KOPT-K1 (cell line): ENCODE data around the gene SLAMF9.

ENCODE experiments used
- H3K27ac ChIP-seq: fragments of 200-600 bp; sonication (generic); 2 replicates; pipeline ENCODE4 v1.5.1; 2016; ENCODE audit warnings: antibody characterized with exemption, mild to moderate bottlenecking, low read depth, low read length; ENCODE audit not compliant: poor library complexity, severe bottlenecking
- H3K36me3 ChIP-seq: fragments of 200-600 bp; sonication (generic); 2 replicates; pipeline ENCODE4 v1.5.1; 2017; ENCODE audit warnings: antibody characterized with exemption, mild to moderate bottlenecking, low read length, moderate library complexity; ENCODE audit not compliant: insufficient read depth
- H3K9me3 ChIP-seq: fragments of 200-600 bp; sonication (generic); 2 replicates; pipeline ENCODE4 v1.5.1; 2017; ENCODE audit warnings: antibody characterized with exemption, low read length, mild to moderate bottlenecking; ENCODE audit not compliant: insufficient read depth, poor library complexity, severe bottlenecking

Gene SLAMF9

DNA sequence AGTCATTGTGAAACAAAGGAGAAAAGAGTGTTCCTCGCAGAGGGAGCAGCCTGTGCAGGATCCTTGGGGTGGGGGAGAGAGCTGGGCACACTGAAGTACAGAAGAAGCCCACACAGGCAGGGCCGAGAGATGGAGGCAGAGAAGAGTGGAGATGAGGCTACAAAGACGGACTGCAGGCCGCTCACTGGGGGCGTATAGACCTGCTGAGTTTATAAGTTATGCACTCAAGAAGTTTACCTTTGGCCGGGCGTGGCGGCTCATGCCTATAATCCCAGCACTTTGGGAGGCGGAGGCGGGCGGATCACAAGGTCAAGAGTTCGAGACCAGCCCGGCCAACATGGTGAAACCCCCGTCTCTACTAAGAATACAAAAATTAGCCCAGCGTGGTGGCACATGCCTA lies 7.6 kb upstream of the SLAMF9 start:
- H3K36me3 ChIP-seq: no peaks in the 10 kb centered on the region
- H3K9me3 ChIP-seq: no peaks in the 10 kb centered on the region
- H3K27ac ChIP-seq: no peak overlapping the region

DNA sequence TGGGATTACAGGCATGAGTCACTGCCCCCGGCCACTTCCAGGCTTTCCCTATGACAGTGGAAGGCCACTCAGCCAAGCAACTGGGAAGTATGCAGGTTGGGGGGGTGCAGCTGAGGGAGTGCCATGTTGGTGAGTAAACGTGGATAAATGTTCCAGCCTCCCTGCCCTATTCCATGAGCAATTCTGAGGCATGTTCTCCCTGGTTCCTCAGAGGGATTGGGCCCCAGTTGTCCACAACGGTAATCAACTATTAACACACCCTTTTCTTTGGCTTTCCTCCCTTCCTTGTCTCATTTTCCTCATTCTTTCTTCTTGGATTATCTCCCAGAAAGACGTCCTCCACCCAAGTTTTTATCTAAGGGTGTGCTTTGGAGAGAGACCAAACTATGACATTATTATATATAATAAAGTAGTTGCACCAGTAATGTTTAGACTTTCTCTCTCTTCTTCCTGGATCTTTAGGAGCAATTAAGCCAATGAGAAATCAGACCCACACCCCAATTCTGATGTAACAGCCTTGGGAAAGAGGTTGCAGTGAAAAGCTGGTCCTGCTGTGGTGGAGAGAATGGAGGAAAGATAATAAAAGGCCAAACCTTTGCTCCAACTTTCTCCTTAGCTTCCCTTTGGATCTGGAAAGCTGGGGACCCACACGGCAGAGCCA lies 6.8 kb upstream of the SLAMF9 start:
- Histone ChIP-seq H3K27ac (no peak overlapping the region), H3K9me3 (no peaks in the 10 kb centered on the region), H3K36me3 (no peaks in the 10 kb centered on the region)

DNA sequence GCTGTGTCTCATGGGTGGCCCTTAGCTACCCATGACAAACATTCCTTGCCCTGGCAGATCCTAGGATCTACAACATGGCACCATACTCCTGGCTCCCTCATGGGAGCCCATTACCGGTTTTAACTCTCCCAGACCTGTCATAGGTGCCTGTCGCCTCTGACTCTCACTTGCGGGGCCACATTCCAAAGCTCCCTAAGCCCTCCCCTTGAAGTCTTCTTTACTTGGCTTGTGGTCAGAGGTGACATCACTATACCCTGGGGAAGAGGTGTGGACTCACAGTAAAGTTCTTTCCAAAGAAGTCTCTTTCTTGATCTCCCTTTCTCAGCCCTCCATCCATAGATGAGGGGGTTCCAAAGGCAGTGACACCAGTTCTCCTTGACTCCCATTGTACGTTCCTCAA lies 5.4 kb upstream of the SLAMF9 start:
- no peaks in the 10 kb centered on the region for H3K36me3 ChIP-seq
- H3K27ac ChIP-seq: no peak overlapping the region
- H3K9me3 ChIP-seq: no peaks in the 10 kb centered on the region

DNA sequence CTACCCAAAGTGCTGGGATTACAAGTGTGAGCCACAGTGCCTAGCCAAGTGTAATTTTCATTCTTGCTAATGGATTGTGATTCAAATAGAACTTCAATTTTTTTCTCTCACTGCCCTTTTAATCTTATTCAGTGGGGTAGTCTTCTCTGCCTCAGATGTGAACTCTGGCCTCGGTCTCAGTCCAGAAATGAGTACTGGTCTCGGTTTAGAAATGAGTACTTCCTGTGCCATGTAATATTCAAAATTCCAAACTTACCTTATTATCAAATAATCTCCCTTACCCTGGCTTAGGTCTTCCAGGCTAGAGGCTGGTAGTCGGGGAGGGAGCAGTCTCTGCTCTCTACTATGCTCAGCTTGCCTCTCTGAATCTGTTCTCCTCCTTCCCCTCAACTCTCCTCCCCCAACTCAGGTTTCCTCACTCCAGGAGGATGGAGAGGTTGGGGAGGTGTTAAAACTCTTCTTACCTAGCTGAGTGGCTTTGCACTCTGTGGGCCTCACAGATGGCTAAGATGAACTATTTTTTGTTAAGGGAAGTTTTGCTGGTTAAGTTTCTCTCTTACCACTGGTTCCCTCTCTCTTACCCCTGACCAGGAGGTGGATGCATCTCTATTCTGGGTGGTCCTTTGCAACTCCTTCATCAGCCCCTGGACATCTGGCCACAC lies 4.8 kb upstream of the SLAMF9 start:
- Histone ChIP-seq H3K27ac (no peak overlapping the region), H3K36me3 (no peaks in the 10 kb centered on the region), H3K9me3 (no peaks in the 10 kb centered on the region)

DNA sequence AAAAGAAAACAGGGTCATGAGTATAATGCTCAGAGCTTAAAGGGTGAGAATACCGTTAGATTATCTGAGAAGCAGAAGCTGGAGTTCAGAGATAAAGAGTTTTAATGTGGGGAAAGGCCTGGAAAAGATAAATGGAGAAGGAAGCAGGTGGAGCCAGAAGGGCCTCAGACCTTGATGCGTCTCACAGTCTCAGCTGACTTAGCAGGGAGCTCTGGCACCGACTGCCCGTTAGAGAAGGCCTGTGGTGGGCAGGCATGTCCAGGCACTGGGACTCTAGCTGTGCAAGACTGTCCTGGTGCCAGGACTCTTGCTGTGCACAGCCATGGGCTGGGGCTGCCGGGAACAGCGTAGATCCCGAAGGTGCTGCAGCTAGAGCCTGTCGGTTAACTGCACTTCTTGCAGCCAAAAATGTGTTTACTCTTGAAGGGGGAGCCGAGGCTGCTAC lies 3.8 kb upstream of the SLAMF9 start:
- H3K36me3 ChIP-seq: no peaks in the 10 kb centered on the region
- H3K27ac ChIP-seq: no peak overlapping the region

DNA sequence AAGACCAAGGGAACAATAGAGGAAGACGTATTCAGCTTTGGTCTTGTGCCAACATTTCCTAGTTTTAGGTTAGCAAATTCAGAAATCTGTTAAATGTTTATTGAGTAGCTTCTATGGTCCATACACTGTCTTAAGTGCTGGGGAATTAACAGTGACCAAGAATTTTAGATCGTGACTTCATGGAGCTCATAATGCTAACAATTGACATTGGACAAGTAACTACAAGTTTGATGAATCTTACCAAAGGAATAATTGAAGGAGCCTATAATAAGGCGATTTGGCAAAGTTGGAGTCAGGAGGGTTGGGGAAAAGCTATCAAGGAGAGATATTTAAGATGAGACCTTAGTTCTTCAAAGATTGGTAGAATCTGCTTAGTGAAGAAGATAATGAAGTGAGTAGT lies 1.4 kb upstream of the SLAMF9 start:
- Histone ChIP-seq H3K9me3 (no peaks in the 10 kb centered on the region), H3K27ac (no peak overlapping the region), H3K36me3 (no peaks in the 10 kb centered on the region)

More for the DNA sequence above, 3.8 kb upstream of the SLAMF9 start:
- no peaks in the 10 kb centered on the region for H3K9me3 ChIP-seq

DNA sequence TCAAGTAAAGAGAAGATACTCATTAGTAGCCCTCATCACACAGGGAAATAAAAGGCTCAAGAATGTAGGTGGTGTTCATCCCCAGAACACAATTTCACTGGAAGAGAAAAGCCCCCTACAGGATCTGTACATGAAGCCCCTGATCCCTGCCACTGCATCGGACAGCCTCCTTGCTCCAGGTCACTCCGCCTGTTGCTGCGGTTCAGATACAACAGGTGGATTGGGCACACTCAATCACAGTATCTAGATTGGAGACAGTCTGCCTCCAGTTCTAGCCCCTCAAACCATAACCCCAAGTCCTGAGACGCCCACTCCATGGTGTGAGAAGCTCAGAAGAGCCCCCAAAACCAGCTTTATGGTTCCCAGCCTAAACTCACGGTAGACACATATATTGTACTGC lies 1.1 kb downstream of the SLAMF9 start:
- H3K9me3 ChIP-seq: no peaks in the 10 kb centered on the region
- H3K36me3 ChIP-seq: no peaks in the 10 kb centered on the region
- no peak overlapping the region for H3K27ac ChIP-seq

DNA sequence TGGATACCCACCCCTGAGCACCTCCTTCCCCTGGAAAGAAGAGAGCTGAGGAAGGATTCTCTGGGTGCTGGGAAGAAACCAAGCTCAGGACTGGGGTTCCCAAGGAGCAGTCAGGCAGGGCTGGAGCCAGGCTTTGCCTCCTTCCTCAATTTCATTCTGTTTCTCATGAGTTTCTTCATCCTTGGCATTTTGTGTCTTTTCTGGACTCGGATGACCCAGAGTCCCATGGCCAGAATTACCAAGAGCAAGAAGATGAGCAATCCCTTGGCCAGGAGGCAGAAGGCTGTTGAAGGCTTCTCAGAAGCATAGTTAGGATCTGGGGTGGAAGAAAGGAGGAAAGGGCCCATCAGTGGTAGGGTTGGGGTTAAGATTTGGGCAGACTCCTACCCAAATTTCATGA lies 2.5 kb downstream of the SLAMF9 start:
- no peak overlapping the region for H3K27ac ChIP-seq
- no peaks in the 10 kb centered on the region for H3K9me3 ChIP-seq
- H3K36me3 ChIP-seq: no peaks in the 10 kb centered on the region

DNA sequence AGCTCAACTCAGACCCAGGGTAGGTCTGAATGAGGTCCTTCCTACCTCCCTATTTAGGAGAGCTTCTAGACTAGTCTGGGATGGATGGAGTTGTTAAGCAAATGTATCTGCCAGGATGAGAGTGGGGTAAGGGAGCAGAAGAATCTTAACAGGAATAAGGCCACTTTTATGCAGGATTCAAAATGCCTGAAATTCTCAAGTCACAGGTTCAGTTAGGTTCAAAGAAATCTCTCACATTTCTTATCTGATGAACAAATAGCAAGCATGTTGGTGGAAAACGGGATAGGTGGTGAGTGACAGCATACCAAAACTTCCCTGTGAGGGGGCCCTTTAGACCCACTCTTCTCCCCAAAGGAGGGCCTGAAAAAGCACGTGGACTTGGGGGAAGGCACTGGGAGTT lies 3.0 kb downstream of the SLAMF9 start:
- no peak overlapping the region for H3K27ac ChIP-seq
- no peaks in the 10 kb centered on the region for H3K36me3 ChIP-seq
- H3K9me3 ChIP-seq: no peaks in the 10 kb centered on the region

DNA sequence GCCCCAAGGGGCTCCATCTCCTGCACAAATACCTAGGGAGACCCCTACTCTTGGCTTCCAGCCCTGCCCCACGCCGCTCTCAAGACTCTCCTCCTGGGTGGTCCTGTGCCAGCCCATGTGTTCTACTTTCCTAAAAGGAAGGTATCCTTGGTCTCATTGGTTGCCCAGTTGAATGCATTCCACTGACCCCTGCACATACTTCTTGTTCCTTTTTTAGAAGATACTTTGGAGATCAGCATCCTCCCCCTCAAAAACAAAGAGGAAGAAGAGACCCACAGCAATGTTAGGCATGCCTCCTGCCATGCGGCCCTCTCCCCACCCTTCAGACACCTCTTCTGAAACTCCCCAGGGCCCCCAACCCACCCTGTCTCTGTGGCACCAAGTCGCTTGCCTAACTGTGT lies 4.1 kb downstream of the SLAMF9 start:
- Histone ChIP-seq H3K27ac (no peak overlapping the region), H3K36me3 (no peaks in the 10 kb centered on the region), H3K9me3 (no peaks in the 10 kb centered on the region)

DNA sequence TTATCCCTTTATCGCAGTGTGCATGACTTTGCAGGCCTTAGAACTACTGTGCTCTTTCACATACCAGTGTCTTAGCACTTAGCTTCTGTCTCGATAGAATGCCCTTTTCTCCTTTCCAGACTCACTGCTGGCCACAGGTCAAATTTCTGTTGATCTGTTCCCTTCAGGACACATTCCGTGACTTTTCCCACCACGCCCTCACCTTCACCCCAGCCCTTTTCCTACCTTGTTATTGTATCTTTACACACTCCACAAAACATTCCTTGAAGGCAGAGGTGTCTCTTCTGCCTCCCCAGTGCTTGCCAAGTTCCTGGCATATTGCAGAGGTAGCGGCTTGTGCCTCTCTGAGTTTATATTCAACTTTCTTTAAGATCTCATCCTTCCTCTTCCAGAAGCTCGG lies 4.9 kb downstream of the SLAMF9 start:
- Histone ChIP-seq H3K36me3 (no peaks in the 10 kb centered on the region), H3K9me3 (no peaks in the 10 kb centered on the region), H3K27ac (no peak overlapping the region)

DNA sequence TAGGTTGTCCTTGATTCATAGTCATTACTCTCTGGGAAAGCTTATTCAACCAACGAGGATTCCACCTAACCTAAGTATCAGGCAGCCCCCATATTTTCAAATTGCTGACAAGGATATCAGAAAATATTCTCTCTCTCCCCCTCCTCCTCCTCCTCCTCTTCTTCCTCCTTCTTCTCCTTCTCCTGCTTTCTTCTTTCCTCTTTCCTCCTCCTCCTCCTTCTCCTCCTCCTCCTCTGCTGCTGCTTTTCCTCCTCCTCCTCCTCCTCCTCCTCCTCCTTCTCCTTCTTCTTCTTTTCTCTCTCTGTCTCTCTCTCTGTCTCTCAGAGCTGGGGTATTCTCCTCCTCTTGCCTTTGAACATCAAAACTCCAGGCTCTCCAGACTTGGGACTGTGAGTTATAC lies 6.1 kb downstream of the SLAMF9 start:
- no peak overlapping the region for H3K27ac ChIP-seq
- H3K36me3 ChIP-seq: no peaks in the 10 kb centered on the region
- H3K9me3 ChIP-seq: no peaks in the 10 kb centered on the region

DNA sequence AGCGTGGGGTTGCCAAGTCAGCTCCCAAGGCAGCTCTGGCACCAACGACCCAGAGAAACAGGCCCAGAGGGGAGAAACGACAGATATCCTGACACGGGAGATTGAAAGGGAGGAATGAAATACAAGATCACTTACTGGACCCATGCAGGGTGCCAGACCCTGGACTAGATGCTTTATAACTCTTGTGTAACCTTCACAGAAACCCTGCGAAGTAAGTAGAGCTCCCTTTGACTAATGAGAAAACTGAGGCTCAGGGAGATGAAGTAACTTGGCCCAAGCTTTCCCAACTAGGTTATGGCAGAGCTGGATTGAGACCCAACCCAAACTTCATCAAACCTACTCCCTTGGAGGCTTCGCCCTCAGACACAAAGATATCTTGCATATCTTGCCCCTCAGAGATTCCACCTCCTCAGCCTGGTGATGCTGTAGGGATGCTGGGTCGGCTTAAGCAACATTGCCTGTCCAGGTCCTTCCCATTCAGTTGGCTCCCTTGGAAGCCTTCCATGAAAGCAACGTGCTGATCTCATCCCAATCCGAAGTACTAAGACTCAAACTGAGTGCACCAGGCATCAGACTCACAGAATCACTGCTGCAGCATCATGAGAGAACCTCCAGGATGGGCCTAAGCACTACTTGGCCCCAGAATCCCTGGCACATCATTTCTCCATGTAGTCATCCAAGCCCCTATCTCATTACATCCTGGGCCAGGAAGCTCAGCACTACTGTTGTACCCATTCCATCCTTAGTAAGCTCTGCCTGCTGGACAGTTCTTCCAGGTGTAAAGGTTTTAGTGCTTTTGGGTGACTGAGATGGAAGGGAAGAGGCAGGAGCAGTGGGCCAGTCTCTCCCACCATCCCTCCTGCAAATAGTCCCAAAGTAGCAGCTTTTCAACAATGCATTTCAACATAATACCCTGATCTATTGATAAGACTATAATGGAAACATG lies 7.5 kb downstream of the SLAMF9 start:
- no peaks in the 10 kb centered on the region for H3K36me3 ChIP-seq
- H3K9me3 ChIP-seq: no peaks in the 10 kb centered on the region
- H3K27ac ChIP-seq: no peak overlapping the region

DNA sequence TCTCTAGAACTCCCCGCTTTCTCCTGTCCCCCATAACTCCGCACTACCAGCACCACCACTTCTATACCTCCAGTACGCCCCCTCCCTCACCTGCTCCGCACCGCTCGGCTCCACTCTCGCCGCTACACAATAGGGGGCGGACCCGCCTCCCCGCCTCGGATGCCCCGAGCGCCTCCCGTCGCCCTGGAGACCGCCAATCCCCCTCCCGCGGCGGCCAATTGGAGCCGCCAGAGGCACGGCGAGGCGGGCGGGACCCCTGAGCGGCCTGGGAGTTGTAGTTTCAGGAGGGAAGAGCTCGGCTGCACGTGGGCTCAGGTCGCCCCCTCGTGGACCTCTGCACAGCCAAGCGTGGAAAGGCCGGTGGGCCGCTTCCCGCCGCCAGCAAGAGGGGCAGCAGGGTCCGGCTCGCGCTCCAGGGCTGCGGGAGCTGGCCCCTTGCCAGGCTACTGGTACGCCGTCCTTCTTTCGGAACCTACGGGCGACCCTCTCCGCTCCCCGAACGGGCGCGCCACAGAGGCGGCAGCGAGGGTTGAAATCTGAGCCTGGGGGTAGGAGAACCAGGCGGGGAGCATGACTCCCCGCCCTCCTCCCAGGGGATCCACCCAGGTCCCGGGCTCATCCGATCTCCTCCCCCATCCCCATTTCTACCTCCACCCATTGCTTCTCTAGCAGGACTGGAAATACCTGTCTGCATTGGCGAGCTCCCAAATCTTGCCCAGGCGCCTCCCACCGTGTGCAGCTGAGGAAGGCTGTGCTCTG lies 8.4 kb downstream of the SLAMF9 start, which contains the start of gene IGSF9:
Gene IGSF9 (minus strand): TSS at position 131 of the 759 bp plus-strand sequence. CDS start 2,159 bp downstream, outside the sequence.
- Histone ChIP-seq H3K27ac (no peak within 1 kb of the TSS), H3K36me3 (no peaks in the 10 kb centered on the region), H3K9me3 (no peaks in the 10 kb centered on the region)
